ENCODE results near the gene ITFG2.
"Not testable (repeated sequence)": the region's sequence is repeated elsewhere in the genome, so short reads cannot be mapped to it uniquely, and the experiment has no call there.

Gene ITFG2

GRCh38 chr12:2812290-2813213, at the start of gene ITFG2:
Gene ITFG2, plus strand, starts transcription at chr12:2812668. Its CDS starts 93 bp downstream, at chr12:2812761.
- peak; percentile 98 for DNase-seq

GRCh38 chr12:2764398-2764797, 48.1 kb upstream of the ITFG2 start:
- DNase-seq, result no peak

GRCh38 chr12:2765052-2765451, 47.4 kb upstream of the ITFG2 start:
- no peak for DNase-seq

- no peak for DNase-seq
Measured at GRCh38 chr12:2765608-2766007, 46.9 kb upstream of the ITFG2 start.

- DNase-seq, result no peak
Measured at GRCh38 chr12:2768224-2768961, 44.1 kb upstream of the ITFG2 start.

GRCh38 chr12:2769866-2770533, 42.5 kb upstream of the ITFG2 start:
- DNase-seq, result no peak

GRCh38 chr12:2770544-2770943, 41.9 kb upstream of the ITFG2 start:
- not testable (repeated sequence) for DNase-seq

- DNase-seq, result no peak
Measured at GRCh38 chr12:2772370-2772769, 40.1 kb upstream of the ITFG2 start.

GRCh38 chr12:2773199-2773875, 39.1 kb upstream of the ITFG2 start:
- no peak for DNase-seq

GRCh38 chr12:2775431-2775830, 37.0 kb upstream of the ITFG2 start:
- DNase-seq, result no peak

GRCh38 chr12:2776129-2776806, 36.2 kb upstream of the ITFG2 start:
- DNase-seq, result no peak

- DNase-seq, result no peak
Measured at GRCh38 chr12:2779281-2779680, 33.2 kb upstream of the ITFG2 start.

- peak; percentile 24 for DNase-seq
Measured at GRCh38 chr12:2783936-2784600, 28.4 kb upstream of the ITFG2 start.

GRCh38 chr12:2785017-2785416, 27.5 kb upstream of the ITFG2 start:
- no peak for DNase-seq

- no peak for DNase-seq
Measured at GRCh38 chr12:2791089-2791488, 21.4 kb upstream of the ITFG2 start.

- DNase-seq, result no peak
Measured at GRCh38 chr12:2792671-2793500, 19.6 kb upstream of the ITFG2 start.

GRCh38 chr12:2793561-2793960, 18.9 kb upstream of the ITFG2 start:
- no peak for DNase-seq

- peak; percentile 22 for DNase-seq
Measured at GRCh38 chr12:2794191-2794735, 18.2 kb upstream of the ITFG2 start.

- DNase-seq, result peak; percentile 91
Measured at GRCh38 chr12:2794736-2795289, 17.7 kb upstream of the ITFG2 start, which contains the start of gene FKBP4. Gene FKBP4, plus strand, starts transcription at chr12:2794970. Its CDS starts 170 bp downstream, at chr12:2795140.

Data from stimulated activated naive CD4-positive, alpha-beta T cell treated with Interleukin-2 at 50 U/mL for 16 hours (primary cell).